GM23338 (cell line): Measurements from ENCODE around the gene SYNPO. TPM values are rescaled to one million over a fixed set of nuclear protein-coding genes. Genes with fewer than 3 reads are reported as not detected.

ENCODE experiments used
- JUNB ChIP-seq: IDR thresholded peaks from one replicate; pipeline ENCODE4 v1.6.1; 2016; ENCODE audit warnings: antibody characterized with exemption; ENCODE audit not compliant: unreplicated experiment
- STAT1 ChIP-seq: IDR thresholded peaks from one replicate; pipeline ENCODE4 v1.6.1; 2016; ENCODE audit warnings: antibody characterized with exemption; ENCODE audit not compliant: unreplicated experiment
- polyA plus RNA-seq: library from polyadenylated mRNA; unstranded; fragments of >200 nt; fragmentation: Nextera tagmentation; extraction: Ambion mirVana; gene quantifications from 2 replicates; pipeline ENCODE4 v1.2.1, GENCODE V29; 2016
- total RNA-seq: library from RNA; depleted of rRNA; stranded (reverse); fragments of >200 nt; shearing (Covaris generic); gene quantifications from 2 replicates; pipeline ENCODE4 v1.2.3, GENCODE V29; 2014; rRNA removed
- TF ChIP-seq, protein P1 (sequence below): IDR thresholded peaks from 2 replicates; pipeline ENCODE4 v1.6.1; 2016; ENCODE audit warnings: antibody characterized with exemption
- TF ChIP-seq, protein P2 (sequence below): fragments of 250-450 bp; sonication (Bioruptor Pico); IDR thresholded peaks from 2 replicates; pipeline ENCODE4 v1.5.0; 2020; ENCODE audit warnings: mild to moderate bottlenecking, moderate library complexity

Gene SYNPO
- total and polyA plus RNA-seq, 2 experiments from 2014 or later = 0.16 to 1.3 TPM

DNA sequence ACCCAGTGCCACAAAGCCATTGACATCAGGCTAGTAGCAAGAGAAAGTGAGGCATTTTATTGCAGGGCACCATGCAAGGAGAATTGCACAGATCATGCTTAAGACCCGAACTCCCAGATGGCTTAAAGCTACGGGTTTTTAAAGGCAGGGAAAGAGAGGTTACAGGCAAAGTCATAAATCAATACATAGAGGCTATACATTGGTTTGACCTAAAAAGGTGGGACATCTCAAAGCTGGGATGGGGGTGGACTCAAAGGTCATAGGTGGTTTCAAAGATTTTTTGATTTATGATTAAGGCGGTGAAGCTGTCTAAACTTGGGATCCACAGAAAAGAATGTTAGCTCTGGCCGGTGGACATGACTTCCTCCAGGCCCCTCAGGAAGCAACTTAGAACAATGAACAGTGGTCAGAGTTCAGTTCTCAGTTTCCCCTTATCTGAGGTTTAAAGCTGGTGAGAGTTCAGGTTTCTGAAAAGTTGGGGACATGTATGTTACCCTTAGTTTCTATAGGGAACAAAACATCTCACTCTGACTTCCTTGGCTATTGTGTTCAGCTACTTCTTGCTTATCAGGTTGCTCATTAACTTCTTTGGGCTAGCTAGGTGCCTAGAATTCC is 66.4 kb downstream of the SYNPO start (continued):
- no peak for TF ChIP-seq JUNB
- TF ChIP-seq STAT1 = no peak
- TF ChIP-seq, protein P1, sequence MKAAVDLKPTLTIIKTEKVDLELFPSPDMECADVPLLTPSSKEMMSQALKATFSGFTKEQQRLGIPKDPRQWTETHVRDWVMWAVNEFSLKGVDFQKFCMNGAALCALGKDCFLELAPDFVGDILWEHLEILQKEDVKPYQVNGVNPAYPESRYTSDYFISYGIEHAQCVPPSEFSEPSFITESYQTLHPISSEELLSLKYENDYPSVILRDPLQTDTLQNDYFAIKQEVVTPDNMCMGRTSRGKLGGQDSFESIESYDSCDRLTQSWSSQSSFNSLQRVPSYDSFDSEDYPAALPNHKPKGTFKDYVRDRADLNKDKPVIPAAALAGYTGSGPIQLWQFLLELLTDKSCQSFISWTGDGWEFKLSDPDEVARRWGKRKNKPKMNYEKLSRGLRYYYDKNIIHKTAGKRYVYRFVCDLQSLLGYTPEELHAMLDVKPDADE = no peak
- TF ChIP-seq, protein P2, sequence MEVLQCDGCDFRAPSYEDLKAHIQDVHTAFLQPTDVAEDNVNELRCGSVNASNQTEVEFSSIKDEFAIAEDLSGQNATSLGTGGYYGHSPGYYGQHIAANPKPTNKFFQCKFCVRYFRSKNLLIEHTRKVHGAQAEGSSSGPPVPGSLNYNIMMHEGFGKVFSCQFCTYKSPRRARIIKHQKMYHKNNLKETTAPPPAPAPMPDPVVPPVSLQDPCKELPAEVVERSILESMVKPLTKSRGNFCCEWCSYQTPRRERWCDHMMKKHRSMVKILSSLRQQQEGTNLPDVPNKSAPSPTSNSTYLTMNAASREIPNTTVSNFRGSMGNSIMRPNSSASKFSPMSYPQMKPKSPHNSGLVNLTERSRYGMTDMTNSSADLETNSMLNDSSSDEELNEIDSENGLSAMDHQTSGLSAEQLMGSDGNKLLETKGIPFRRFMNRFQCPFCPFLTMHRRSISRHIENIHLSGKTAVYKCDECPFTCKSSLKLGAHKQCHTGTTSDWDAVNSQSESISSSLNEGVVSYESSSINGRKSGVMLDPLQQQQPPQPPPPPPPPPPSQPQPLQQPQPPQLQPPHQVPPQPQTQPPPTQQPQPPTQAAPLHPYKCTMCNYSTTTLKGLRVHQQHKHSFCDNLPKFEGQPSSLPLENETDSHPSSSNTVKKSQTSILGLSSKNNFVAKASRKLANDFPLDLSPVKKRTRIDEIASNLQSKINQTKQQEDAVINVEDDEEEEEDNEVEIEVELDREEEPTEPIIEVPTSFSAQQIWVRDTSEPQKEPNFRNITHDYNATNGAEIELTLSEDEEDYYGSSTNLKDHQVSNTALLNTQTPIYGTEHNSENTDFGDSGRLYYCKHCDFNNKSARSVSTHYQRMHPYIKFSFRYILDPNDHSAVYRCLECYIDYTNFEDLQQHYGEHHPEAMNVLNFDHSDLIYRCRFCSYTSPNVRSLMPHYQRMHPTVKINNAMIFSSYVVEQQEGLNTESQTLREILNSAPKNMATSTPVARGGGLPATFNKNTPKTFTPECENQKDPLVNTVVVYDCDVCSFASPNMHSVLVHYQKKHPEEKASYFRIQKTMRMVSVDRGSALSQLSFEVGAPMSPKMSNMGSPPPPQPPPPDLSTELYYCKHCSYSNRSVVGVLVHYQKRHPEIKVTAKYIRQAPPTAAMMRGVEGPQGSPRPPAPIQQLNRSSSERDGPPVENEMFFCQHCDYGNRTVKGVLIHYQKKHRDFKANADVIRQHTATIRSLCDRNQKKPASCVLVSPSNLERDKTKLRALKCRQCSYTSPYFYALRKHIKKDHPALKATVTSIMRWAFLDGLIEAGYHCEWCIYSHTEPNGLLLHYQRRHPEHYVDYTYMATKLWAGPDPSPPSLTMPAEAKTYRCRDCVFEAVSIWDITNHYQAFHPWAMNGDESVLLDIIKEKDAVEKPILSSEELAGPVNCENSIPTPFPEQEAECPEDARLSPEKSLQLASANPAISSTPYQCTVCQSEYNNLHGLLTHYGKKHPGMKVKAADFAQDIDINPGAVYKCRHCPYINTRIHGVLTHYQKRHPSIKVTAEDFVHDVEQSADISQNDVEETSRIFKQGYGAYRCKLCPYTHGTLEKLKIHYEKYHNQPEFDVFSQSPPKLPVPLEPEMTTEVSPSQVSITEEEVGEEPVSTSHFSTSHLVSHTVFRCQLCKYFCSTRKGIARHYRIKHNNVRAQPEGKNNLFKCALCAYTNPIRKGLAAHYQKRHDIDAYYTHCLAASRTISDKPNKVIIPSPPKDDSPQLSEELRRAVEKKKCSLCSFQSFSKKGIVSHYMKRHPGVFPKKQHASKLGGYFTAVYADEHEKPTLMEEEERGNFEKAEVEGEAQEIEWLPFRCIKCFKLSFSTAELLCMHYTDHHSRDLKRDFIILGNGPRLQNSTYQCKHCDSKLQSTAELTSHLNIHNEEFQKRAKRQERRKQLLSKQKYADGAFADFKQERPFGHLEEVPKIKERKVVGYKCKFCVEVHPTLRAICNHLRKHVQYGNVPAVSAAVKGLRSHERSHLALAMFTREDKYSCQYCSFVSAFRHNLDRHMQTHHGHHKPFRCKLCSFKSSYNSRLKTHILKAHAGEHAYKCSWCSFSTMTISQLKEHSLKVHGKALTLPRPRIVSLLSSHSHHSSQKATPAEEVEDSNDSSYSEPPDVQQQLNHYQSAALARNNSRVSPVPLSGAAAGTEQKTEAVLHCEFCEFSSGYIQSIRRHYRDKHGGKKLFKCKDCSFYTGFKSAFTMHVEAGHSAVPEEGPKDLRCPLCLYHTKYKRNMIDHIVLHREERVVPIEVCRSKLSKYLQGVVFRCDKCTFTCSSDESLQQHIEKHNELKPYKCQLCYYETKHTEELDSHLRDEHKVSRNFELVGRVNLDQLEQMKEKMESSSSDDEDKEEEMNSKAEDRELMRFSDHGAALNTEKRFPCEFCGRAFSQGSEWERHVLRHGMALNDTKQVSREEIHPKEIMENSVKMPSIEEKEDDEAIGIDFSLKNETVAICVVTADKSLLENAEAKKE (CRISPR knock-in tag) = no peak

Other genes starting within 250 kb of the SYNPO start
- 49.8 and 54.8 TPM in 2 replicates for gene CD74, start 227.8 kb upstream of the SYNPO start, total RNA-seq
- gene CD74, start 227.8 kb upstream of the SYNPO start, polyA plus RNA-seq = 98.4 and 105 TPM in 2 replicates
- gene RPS14, start 190.9 kb upstream of the SYNPO start, total RNA-seq = 1,443 and 1,506 TPM in 2 replicates
- gene RPS14, start 190.9 kb upstream of the SYNPO start, polyA plus RNA-seq = 2,790 and 2,911 TPM in 2 replicates
- 76.6 and 85.0 TPM in 2 replicates for gene NDST1, start 132.5 kb upstream of the SYNPO start, total RNA-seq
- 7.3 and 8.5 TPM in 2 replicates for gene NDST1, start 132.5 kb upstream of the SYNPO start, polyA plus RNA-seq
- gene MYOZ3, start 20.6 kb downstream of the SYNPO start, total RNA-seq = 13.8 and 26.4 TPM in 2 replicates
- 10.9 and 12.7 TPM in 2 replicates for gene MYOZ3, start 20.6 kb downstream of the SYNPO start, polyA plus RNA-seq
- gene RBM22, start 60.4 kb downstream of the SYNPO start, total RNA-seq = 30.7 and 32.3 TPM in 2 replicates
- gene RBM22, start 60.4 kb downstream of the SYNPO start, polyA plus RNA-seq = 20.3 and 23.4 TPM in 2 replicates
- gene DCTN4, start 118.4 kb downstream of the SYNPO start, total RNA-seq = 41.2 and 41.8 TPM in 2 replicates
- 11.8 and 15.4 TPM in 2 replicates for gene DCTN4, start 118.4 kb downstream of the SYNPO start, polyA plus RNA-seq
- gene SMIM3, start 138.1 kb downstream of the SYNPO start, total RNA-seq = 7.6 and 8.0 TPM in 2 replicates
- gene SMIM3, start 138.1 kb downstream of the SYNPO start, polyA plus RNA-seq = 4.3 and 6.2 TPM in 2 replicates
- not detected in 2 replicates for gene IRGM, start 205.9 kb downstream of the SYNPO start, total RNA-seq
- not detected in 2 replicates for gene IRGM, start 205.9 kb downstream of the SYNPO start, polyA plus RNA-seq